ENCODE measurements around the gene ANK3. TPM values are rescaled to one million over a fixed set of nuclear protein-coding genes. Genes with fewer than 3 reads are reported as not detected.

The ANK3 gene
- total RNA-seq, 2 donors from 2014 or later, result 41.0 to 113 TPM

GRCh38 chr10:60420991-60421894, 31.6 kb upstream of the ANK3 start:
- ATAC-seq, result no peak
- no peaks in the 10 kb centered on the region for H3K27me3 ChIP-seq
- no peaks in the 10 kb centered on the region for H3K9me3 ChIP-seq
- no peaks in the 10 kb centered on the region for H3K36me3 ChIP-seq (replicated peaks in 1 of 2; ENCODE audit: insufficient read depth in 1 of 2, low read depth in 2 of 2)
- no peak for DNase-seq
- H3K4me1 ChIP-seq, result no peaks in the 10 kb centered on the region
- TF ChIP-seq POLR2A (IDR thresholded peaks at IDR 0.05), result no peak
- no peak for TF ChIP-seq CTCF (IDR thresholded peaks at IDR 0.05)
- 64 to 85% methylated on average over 5 of the region's 5 CpGs for WGBS, 2 donors
- no peak overlapping the region for H3K27ac ChIP-seq
- intact Hi-C loops (cut with DNase I), result no loop called here
- no peak overlapping the region for H3K4me3 ChIP-seq

- Histone ChIP-seq H3K4me1 (no peaks in the 10 kb centered on the region), H3K36me3 (replicated peaks in 1 of 2; ENCODE audit: insufficient read depth in 1 of 2, low read depth in 2 of 2) (no peaks in the 10 kb centered on the region), H3K27me3 (no peaks in the 10 kb centered on the region), H3K27ac (no peak overlapping the region), H3K9me3 (no peaks in the 10 kb centered on the region), H3K4me3 (no peak overlapping the region)
- TF ChIP-seq CTCF (IDR thresholded peaks at IDR 0.05), result no peak
- TF ChIP-seq POLR2A (IDR thresholded peaks at IDR 0.05), result no peak
- intact Hi-C loops (cut with DNase I), result loop anchor here (10.0 kb wide), 1 partner anchor 174 kb away; no protein-coding TSS in a partner anchor
- no peak for DNase-seq
- ATAC-seq, result no peak
Measured at GRCh38 chr10:60419249-60419648, 29.6 kb upstream of the ANK3 start.

- no peaks in the 10 kb centered on the region for H3K36me3 ChIP-seq (replicated peaks in 1 of 2; ENCODE audit: insufficient read depth in 1 of 2, low read depth in 2 of 2)
- no peak overlapping the region for H3K27ac ChIP-seq
- H3K4me1 ChIP-seq, result no peaks in the 10 kb centered on the region
- no peak overlapping the region for H3K4me3 ChIP-seq
- intact Hi-C loops (cut with DNase I), result loop anchor here (10.0 kb wide), 1 partner anchor 173 kb away; no protein-coding TSS in a partner anchor
- no peaks in the 10 kb centered on the region for H3K9me3 ChIP-seq
- TF ChIP-seq POLR2A (IDR thresholded peaks at IDR 0.05), result no peak
- no peak for TF ChIP-seq CTCF (IDR thresholded peaks at IDR 0.05)
- ATAC-seq (no peak), DNase-seq (no peak)
- WGBS, 2 donors, result 94 to 95% methylated on average over 1 of the region's 1 CpG
- H3K27me3 ChIP-seq, result no peaks in the 10 kb centered on the region
Measured at GRCh38 chr10:60417901-60418300, 28.2 kb upstream of the ANK3 start.

- intact Hi-C loops (cut with DNase I), result loop anchor here (10.0 kb wide), 1 partner anchor 172 kb away; no protein-coding TSS in a partner anchor
- Histone ChIP-seq H3K4me3 (no peak overlapping the region), H3K4me1 (no peaks in the 10 kb centered on the region), H3K27ac (no peak overlapping the region), H3K36me3 (replicated peaks in 1 of 2; ENCODE audit: insufficient read depth in 1 of 2, low read depth in 2 of 2) (no peaks in the 10 kb centered on the region), H3K27me3 (no peaks in the 10 kb centered on the region), H3K9me3 (no peaks in the 10 kb centered on the region)
- TF ChIP-seq CTCF (IDR thresholded peaks at IDR 0.05) (no peak), POLR2A (IDR thresholded peaks at IDR 0.05) (no peak)
- no peak for ATAC-seq
- 81 to 93% methylated on average over 2 of the region's 2 CpGs for WGBS, 2 donors
- no peak for DNase-seq
Measured at GRCh38 chr10:60417024-60417423, 27.3 kb upstream of the ANK3 start.
